K562 (cell line): ENCODE measurements around the gene SARS2. TPM values are rescaled to one million over a fixed set of nuclear protein-coding genes. Genes with fewer than 3 reads are reported as not detected.

ENCODE experiments used
- ILK ChIP-seq: fragments of 450-650 bp; IDR thresholded peaks from 2 replicates; pipeline ENCODE4 v1.6.1; 2016; ENCODE audit warnings: missing genetic modification characterization, low read depth, mild to moderate bottlenecking, missing compliant biosample characterization, moderate library complexity, borderline replicate concordance
- NFYB ChIP-seq: IDR thresholded peaks from 2 replicates; pipeline ENCODE4 v1.6.1; 2011; ENCODE audit warnings: mild to moderate bottlenecking, moderate library complexity; ENCODE audit not compliant: insufficient read length; ENCODE audit errors: extremely low read depth
- PYGO2 ChIP-seq: fragments of 450-650 bp; IDR thresholded peaks from 2 replicates; pipeline ENCODE4 v1.6.1; 2016; ENCODE audit warnings: mild to moderate bottlenecking, missing genetic modification characterization, moderate library complexity, missing compliant biosample characterization
- RBM25 ChIP-seq: fragments of 200-400 bp; formaldehyde crosslinking; IDR thresholded peaks from 2 replicates; pipeline ENCODE4 v1.6.1; 2018; ENCODE audit warnings: low read length, low read depth, moderate library complexity; ENCODE audit not compliant: severe bottlenecking
- SRF ChIP-seq, 2 experiments: fragments of 250-450, 450-650 bp in 1 of 2; sonication (Bioruptor Pico) in 1 of 2; sonication (generic) in 1 of 2; formaldehyde crosslinking; IDR thresholded peaks; 2 replicates each; pipeline versions ENCODE4 v1.5.0 to v1.5.1; 2020 to 2022; ENCODE audit warnings: mild to moderate bottlenecking in 1 of 2, missing genetic modification reagents in 1 of 2
- TEAD1 ChIP-seq, 2 experiments: fragments of 450-650 bp in 1 of 2; sonication (generic) in 1 of 2; formaldehyde crosslinking; IDR thresholded peaks; 2 replicates each; pipeline versions ENCODE4 v1.4.0 to v1.8.0; 2020 to 2022; ENCODE audit warnings: mild to moderate bottlenecking in 2 of 2, missing genetic modification reagents in 1 of 2
- ZBTB26 ChIP-seq: fragments of 450-650 bp; formaldehyde crosslinking; IDR thresholded peaks from 2 replicates; pipeline ENCODE4 v1.4.0; 2022; ENCODE audit warnings: missing genetic modification characterization
- polyA plus RNA-seq, 8 experiments: library from polyadenylated mRNA; depleted of rRNA in 4 of 8; stranded (reverse) in 5 of 8; unstranded in 3 of 8; fragments of >200 nt; fragmentation: Nextera tagmentation in 2 of 8; fragmentation: Illumina TruSeq in 1 of 8; extraction: Ambion mirVana in 2 of 8; extraction: Trizol in 1 of 8; gene quantifications; 2 replicates each; pipeline versions ENCODE4 v1.2.1 to v1.2.3, GENCODE V29; 2011 to 2014; ENCODE audit warnings: inconsistent platforms in 1 of 8, missing spikeins in 1 of 8
- total RNA-seq, 7 experiments: library from RNA; depleted of rRNA in 6 of 7; stranded (reverse); fragments of >200 nt in 6 of 7; fragmentation: Illumina TruSeq in 2 of 7; extraction: Trizol in 2 of 7; gene quantifications; 2 replicates each; pipeline versions ENCODE4 v1.2.1 to v1.2.3, GENCODE V29; 2011 to 2021; ENCODE audit warnings: low replicate concordance in 1 of 7
- TF ChIP-seq, protein P1 (sequence below): fragments of 450-650 bp; IDR thresholded peaks from 2 replicates; pipeline ENCODE4 v1.6.1; 2016; ENCODE audit warnings: mild to moderate bottlenecking, moderate library complexity
- TF ChIP-seq, protein P2 (sequence below): fragments of 250-450 bp; sonication (Bioruptor Pico); IDR thresholded peaks from 2 replicates; pipeline ENCODE4 v1.8.0; 2021; ENCODE audit warnings: borderline replicate concordance, mild to moderate bottlenecking, moderate library complexity; ENCODE audit not compliant: poor library complexity, severe bottlenecking

SARS2 gene
- total and polyA plus RNA-seq, 9 of the 15 experiments (the other 6 are each of a cell fraction or from before 2014, with no cell fraction given): 3.1 to 59.1 (median 31.7) TPM

DNA sequence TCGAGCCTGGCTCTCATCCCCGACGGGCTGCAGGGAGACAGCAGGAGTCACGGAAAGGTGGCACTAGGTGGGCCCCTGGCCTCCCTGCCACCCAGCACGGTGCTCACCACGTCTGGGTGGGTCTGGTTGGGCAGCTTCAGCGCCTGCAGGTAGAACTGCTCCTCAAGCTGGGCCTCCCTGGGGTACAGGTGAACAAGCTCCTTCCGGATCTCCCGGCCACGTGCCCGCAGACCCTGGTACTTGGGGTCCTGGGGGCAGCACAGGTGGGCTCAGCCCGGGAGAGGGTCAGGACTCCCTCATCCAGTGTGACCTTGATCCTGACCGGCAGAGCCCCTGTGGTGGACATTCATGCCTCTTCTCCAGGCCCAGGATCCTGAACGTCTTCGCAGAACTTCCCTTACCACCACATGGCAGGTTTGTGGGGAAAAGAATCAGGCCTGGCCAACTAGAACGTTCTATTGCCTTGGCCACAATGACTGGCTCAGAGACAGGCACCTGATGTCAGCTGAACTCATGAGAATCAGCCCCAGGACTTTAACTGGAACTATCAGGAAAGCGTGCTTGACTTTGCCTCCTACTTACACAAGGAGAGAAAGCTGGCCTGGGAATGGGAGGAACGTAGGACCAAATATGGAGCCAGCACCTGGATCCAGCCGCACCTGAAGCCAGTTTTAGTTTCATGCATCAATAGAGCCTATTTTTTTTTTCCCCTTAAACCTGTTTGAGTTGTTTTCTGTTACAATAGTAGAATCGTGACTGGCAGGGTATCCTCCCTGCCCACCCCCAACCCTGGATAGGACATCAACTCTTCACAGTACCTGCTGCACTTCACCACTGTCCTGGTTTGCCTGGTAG, 8.9 kb downstream of the SARS2 start (continued):
- TF ChIP-seq, protein P1, sequence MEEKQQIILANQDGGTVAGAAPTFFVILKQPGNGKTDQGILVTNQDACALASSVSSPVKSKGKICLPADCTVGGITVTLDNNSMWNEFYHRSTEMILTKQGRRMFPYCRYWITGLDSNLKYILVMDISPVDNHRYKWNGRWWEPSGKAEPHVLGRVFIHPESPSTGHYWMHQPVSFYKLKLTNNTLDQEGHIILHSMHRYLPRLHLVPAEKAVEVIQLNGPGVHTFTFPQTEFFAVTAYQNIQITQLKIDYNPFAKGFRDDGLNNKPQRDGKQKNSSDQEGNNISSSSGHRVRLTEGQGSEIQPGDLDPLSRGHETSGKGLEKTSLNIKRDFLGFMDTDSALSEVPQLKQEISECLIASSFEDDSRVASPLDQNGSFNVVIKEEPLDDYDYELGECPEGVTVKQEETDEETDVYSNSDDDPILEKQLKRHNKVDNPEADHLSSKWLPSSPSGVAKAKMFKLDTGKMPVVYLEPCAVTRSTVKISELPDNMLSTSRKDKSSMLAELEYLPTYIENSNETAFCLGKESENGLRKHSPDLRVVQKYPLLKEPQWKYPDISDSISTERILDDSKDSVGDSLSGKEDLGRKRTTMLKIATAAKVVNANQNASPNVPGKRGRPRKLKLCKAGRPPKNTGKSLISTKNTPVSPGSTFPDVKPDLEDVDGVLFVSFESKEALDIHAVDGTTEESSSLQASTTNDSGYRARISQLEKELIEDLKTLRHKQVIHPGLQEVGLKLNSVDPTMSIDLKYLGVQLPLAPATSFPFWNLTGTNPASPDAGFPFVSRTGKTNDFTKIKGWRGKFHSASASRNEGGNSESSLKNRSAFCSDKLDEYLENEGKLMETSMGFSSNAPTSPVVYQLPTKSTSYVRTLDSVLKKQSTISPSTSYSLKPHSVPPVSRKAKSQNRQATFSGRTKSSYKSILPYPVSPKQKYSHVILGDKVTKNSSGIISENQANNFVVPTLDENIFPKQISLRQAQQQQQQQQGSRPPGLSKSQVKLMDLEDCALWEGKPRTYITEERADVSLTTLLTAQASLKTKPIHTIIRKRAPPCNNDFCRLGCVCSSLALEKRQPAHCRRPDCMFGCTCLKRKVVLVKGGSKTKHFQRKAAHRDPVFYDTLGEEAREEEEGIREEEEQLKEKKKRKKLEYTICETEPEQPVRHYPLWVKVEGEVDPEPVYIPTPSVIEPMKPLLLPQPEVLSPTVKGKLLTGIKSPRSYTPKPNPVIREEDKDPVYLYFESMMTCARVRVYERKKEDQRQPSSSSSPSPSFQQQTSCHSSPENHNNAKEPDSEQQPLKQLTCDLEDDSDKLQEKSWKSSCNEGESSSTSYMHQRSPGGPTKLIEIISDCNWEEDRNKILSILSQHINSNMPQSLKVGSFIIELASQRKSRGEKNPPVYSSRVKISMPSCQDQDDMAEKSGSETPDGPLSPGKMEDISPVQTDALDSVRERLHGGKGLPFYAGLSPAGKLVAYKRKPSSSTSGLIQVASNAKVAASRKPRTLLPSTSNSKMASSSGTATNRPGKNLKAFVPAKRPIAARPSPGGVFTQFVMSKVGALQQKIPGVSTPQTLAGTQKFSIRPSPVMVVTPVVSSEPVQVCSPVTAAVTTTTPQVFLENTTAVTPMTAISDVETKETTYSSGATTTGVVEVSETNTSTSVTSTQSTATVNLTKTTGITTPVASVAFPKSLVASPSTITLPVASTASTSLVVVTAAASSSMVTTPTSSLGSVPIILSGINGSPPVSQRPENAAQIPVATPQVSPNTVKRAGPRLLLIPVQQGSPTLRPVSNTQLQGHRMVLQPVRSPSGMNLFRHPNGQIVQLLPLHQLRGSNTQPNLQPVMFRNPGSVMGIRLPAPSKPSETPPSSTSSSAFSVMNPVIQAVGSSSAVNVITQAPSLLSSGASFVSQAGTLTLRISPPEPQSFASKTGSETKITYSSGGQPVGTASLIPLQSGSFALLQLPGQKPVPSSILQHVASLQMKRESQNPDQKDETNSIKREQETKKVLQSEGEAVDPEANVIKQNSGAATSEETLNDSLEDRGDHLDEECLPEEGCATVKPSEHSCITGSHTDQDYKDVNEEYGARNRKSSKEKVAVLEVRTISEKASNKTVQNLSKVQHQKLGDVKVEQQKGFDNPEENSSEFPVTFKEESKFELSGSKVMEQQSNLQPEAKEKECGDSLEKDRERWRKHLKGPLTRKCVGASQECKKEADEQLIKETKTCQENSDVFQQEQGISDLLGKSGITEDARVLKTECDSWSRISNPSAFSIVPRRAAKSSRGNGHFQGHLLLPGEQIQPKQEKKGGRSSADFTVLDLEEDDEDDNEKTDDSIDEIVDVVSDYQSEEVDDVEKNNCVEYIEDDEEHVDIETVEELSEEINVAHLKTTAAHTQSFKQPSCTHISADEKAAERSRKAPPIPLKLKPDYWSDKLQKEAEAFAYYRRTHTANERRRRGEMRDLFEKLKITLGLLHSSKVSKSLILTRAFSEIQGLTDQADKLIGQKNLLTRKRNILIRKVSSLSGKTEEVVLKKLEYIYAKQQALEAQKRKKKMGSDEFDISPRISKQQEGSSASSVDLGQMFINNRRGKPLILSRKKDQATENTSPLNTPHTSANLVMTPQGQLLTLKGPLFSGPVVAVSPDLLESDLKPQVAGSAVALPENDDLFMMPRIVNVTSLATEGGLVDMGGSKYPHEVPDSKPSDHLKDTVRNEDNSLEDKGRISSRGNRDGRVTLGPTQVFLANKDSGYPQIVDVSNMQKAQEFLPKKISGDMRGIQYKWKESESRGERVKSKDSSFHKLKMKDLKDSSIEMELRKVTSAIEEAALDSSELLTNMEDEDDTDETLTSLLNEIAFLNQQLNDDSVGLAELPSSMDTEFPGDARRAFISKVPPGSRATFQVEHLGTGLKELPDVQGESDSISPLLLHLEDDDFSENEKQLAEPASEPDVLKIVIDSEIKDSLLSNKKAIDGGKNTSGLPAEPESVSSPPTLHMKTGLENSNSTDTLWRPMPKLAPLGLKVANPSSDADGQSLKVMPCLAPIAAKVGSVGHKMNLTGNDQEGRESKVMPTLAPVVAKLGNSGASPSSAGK: no peak
- TF ChIP-seq PYGO2 (tag) (no peak), ZBTB26 (CRISPR knock-in tag) (no peak), SRF (CRISPR knock-in tag; IDR thresholded peaks at IDR 0.05) (peak in 1 of 2 experiments; percentile 70; a peak in 1 of 4 replicates), TEAD1 (CRISPR knock-in tag; IDR thresholded peaks at IDR 0.05) (no peak), NFYB (no peak), ILK (tag) (no peak), RBM25 (peak; percentile 79)
- TF ChIP-seq, protein P2, sequence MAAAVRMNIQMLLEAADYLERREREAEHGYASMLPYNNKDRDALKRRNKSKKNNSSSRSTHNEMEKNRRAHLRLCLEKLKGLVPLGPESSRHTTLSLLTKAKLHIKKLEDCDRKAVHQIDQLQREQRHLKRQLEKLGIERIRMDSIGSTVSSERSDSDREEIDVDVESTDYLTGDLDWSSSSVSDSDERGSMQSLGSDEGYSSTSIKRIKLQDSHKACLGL: no peak
